K562 (cell line): Measurements from ENCODE around the gene ZBTB38. TPM values are rescaled to one million over a fixed set of nuclear protein-coding genes. Genes with fewer than 3 reads are reported as not detected.

Experiments used
- AFF4 ChIP-seq: sonication (generic); formaldehyde crosslinking; IDR thresholded peaks from 2 replicates; pipeline ENCODE4 v1.8.0; 2023; ENCODE audit warnings: mild to moderate bottlenecking, missing genetic modification reagents
- ELF1 ChIP-seq: fragments of 200-800 bp; sonication (Bioruptor generic); IDR thresholded peaks from 2 replicates; pipeline ENCODE4 v1.6.1; 2016; ENCODE audit warnings: missing genetic modification characterization, missing compliant biosample characterization
- ETV1 ChIP-seq: fragments of 450-650 bp; conservative IDR thresholded peaks from 2 replicates; pipeline ENCODE4 v1.6.1; 2016; ENCODE audit warnings: missing genetic modification characterization, control low read depth, low read depth, missing compliant biosample characterization
- FOXJ2 ChIP-seq: fragments of 200-800 bp; sonication (Bioruptor generic); IDR thresholded peaks from 2 replicates; pipeline ENCODE4 v1.6.1; 2016; ENCODE audit warnings: missing genetic modification characterization, missing compliant biosample characterization
- MBD2 ChIP-seq: sonication (generic); IDR thresholded peaks from 2 replicates; pipeline ENCODE4 v1.6.1; 2016; ENCODE audit warnings: low read depth, borderline replicate concordance
- MYC ChIP-seq, 2 experiments: fragments of 250-450 bp in 1 of 2; sonication (Bioruptor Pico) in 1 of 2; IDR thresholded peaks; 2 replicates each; pipeline versions ENCODE4 v1.5.1 to v1.6.1; 2012 to 2021; ENCODE audit warnings: low read depth in 2 of 2, borderline replicate concordance in 1 of 2, improper control_type of control experiment in 1 of 2, low read length in 1 of 2, mild to moderate bottlenecking in 1 of 2, moderate library complexity in 1 of 2
- NFRKB ChIP-seq: fragments of 450-650 bp; IDR thresholded peaks from 2 replicates; pipeline ENCODE4 v1.6.1; 2016; ENCODE audit warnings: low read depth
- RFX1 ChIP-seq: fragments of 450-650 bp; IDR thresholded peaks from 2 replicates; pipeline ENCODE4 v1.6.1; 2016; ENCODE audit warnings: mild to moderate bottlenecking, moderate library complexity
- RUNX1 ChIP-seq: sonication (generic); IDR thresholded peaks from 2 replicates; pipeline ENCODE4 v1.6.1; 2016; ENCODE audit warnings: antibody characterized with exemption, low read depth
- TBP ChIP-seq: optimal IDR thresholded peaks from 2 replicates; pipeline ENCODE3; 2011; ENCODE audit warnings: low read depth, low read length, improper control_type of control experiment
- ZFP91 ChIP-seq: sonication (generic); formaldehyde crosslinking; IDR thresholded peaks from 2 replicates; pipeline ENCODE4 v1.8.0; 2022; ENCODE audit warnings: mild to moderate bottlenecking, missing genetic modification reagents
- ZNF274 ChIP-seq: IDR thresholded peaks from 2 replicates; pipeline ENCODE4 v1.6.1; 2011; ENCODE audit warnings: low read depth, mild to moderate bottlenecking, low read length, moderate library complexity, borderline replicate concordance
- ZNF512 ChIP-seq: IDR thresholded peaks from 2 replicates; pipeline ENCODE4 v1.6.1; 2016; ENCODE audit warnings: missing genetic modification characterization, missing compliant biosample characterization
- ZNF551 ChIP-seq: fragments of 250-450 bp; sonication (Bioruptor Pico); IDR thresholded peaks from 2 replicates; pipeline ENCODE4 v1.5.0; 2021; ENCODE audit warnings: mild to moderate bottlenecking, moderate library complexity
- polyA plus RNA-seq, 8 experiments: library from polyadenylated mRNA; depleted of rRNA in 4 of 8; stranded (reverse) in 5 of 8; unstranded in 3 of 8; fragments of >200 nt; fragmentation: Nextera tagmentation in 2 of 8; fragmentation: Illumina TruSeq in 1 of 8; extraction: Ambion mirVana in 2 of 8; extraction: Trizol in 1 of 8; gene quantifications; 2 replicates each; pipeline versions ENCODE4 v1.2.1 to v1.2.3, GENCODE V29; 2011 to 2014; ENCODE audit warnings: inconsistent platforms in 1 of 8, missing spikeins in 1 of 8
- total RNA-seq, 7 experiments: library from RNA; depleted of rRNA in 6 of 7; stranded (reverse); fragments of >200 nt in 6 of 7; fragmentation: Illumina TruSeq in 2 of 7; extraction: Trizol in 2 of 7; gene quantifications; 2 replicates each; pipeline versions ENCODE4 v1.2.1 to v1.2.3, GENCODE V29; 2011 to 2021; ENCODE audit warnings: low replicate concordance in 1 of 7
- TF ChIP-seq, protein P1 (sequence below): fragments of 450-650 bp; IDR thresholded peaks from 2 replicates; pipeline ENCODE4 v1.6.1; 2017; ENCODE audit warnings: antibody characterized with exemption
- TF ChIP-seq, protein P2 (sequence below): fragments of 450-650 bp; formaldehyde crosslinking; IDR thresholded peaks from 2 replicates; pipeline ENCODE4 v1.4.0; 2020; ENCODE audit warnings: mild to moderate bottlenecking, moderate library complexity

ZBTB38 gene
- total and polyA plus RNA-seq, 9 of the 15 experiments (the other 6 are each of a cell fraction or from before 2014, with no cell fraction given), result 12.1 to 39.4 (median 22.9) TPM

DNA sequence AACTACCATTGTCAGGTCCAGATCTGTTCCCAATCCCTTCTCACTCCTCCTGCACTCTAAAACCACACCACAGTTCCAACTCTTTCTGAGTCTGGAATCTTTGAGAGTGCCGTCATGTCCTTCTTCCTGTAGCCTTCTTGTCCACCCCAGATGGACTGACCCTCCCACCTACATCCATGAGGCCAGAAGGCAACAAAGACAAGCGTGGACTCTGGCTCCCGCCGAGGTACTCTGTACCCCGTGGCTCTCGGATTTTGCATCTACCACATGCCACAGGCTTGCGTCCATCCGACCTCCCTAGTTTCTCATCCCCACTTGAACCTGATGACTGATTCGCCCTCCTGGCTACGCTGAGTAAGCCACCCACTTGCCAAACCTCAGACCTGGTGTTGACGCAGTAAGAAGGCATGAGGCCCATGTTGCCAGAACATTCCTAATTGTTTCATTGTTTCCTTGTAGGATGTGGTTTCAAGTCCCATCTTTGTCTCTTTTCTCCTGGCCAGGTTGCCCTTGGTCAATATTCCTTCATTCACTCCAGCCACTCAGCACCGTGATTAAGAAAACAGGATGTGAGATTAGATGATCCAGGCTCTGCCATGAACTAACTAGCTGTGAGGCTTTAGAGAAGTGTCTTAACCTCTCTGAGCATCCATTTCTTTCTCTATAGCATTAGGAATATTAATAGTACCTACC, 1.1 kb upstream of the ZBTB38 start (continued):
- no peak for TF ChIP-seq ZNF512 (tag)
- no peak for TF ChIP-seq RFX1
- TF ChIP-seq MBD2, result no peak
- TF ChIP-seq MYC (IDR thresholded peaks at IDR 0.05; ENCODE audit: low read depth, low read length), result no peak
- TF ChIP-seq MYC (CRISPR knock-in tag; IDR thresholded peaks at IDR 0.05; ENCODE audit: borderline replicate concordance, low read depth), result no peak
- 0 out of 2 replicates have a peak, but pooled peaks have one; percentile 22 for TF ChIP-seq ZFP91
- no peak for TF ChIP-seq AFF4 (CRISPR knock-in tag)
- TF ChIP-seq, protein P1, sequence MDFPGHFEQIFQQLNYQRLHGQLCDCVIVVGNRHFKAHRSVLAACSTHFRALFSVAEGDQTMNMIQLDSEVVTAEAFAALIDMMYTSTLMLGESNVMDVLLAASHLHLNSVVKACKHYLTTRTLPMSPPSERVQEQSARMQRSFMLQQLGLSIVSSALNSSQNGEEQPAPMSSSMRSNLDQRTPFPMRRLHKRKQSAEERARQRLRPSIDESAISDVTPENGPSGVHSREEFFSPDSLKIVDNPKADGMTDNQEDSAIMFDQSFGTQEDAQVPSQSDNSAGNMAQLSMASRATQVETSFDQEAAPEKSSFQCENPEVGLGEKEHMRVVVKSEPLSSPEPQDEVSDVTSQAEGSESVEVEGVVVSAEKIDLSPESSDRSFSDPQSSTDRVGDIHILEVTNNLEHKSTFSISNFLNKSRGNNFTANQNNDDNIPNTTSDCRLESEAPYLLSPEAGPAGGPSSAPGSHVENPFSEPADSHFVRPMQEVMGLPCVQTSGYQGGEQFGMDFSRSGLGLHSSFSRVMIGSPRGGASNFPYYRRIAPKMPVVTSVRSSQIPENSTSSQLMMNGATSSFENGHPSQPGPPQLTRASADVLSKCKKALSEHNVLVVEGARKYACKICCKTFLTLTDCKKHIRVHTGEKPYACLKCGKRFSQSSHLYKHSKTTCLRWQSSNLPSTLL, result no peak
- no peak for TF ChIP-seq TBP
- 0 out of 2 replicates have a peak, but pooled peaks have one; percentile 54 for TF ChIP-seq NFRKB
- TF ChIP-seq ELF1, result no peak
- TF ChIP-seq, protein P2, sequence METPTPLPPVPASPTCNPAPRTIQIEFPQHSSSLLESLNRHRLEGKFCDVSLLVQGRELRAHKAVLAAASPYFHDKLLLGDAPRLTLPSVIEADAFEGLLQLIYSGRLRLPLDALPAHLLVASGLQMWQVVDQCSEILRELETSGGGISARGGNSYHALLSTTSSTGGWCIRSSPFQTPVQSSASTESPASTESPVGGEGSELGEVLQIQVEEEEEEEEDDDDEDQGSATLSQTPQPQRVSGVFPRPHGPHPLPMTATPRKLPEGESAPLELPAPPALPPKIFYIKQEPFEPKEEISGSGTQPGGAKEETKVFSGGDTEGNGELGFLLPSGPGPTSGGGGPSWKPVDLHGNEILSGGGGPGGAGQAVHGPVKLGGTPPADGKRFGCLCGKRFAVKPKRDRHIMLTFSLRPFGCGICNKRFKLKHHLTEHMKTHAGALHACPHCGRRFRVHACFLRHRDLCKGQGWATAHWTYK (CRISPR knock-in tag), result 0 out of 2 replicates have a peak, but pooled peaks have one; percentile 43
- no peak for TF ChIP-seq FOXJ2 (tag)
- TF ChIP-seq ZNF551 (CRISPR knock-in tag), result no peak
- TF ChIP-seq ETV1 (tag), result peak; percentile 27; the same call in 1 of the 2 replicates
- no peak for TF ChIP-seq RUNX1
- TF ChIP-seq ZNF274, result no peak
